Gastrocnemius medialis (tissue), 4 donors: Measurements from ENCODE around the gene KLK15. TPM values are rescaled to one million over a fixed set of nuclear protein-coding genes. Genes with fewer than 3 reads are reported as not detected.
"Not testable (repeated sequence)": the region's sequence is repeated elsewhere in the genome, so short reads cannot be mapped to it uniquely, and the experiment has no call there.

Experiments
- ATAC-seq, 2 donors: fragments of 150-250 bp; one replicate each; pipeline ENCODE4 v1.9.1; 2016
- DNase-seq, 2 donors: peaks; one replicate each; pipeline ENCODE4 v3.0.0-alpha.2; 2019
- H3K27ac ChIP-seq, 4 donors: fragments of 200-600 bp; sonication (generic); 1 replicate in 1 of 4; 2 replicates in 3 of 4; pipeline ENCODE4 v1.5.1; 2016 to 2018; ENCODE audit warnings: mild to moderate bottlenecking in 2 of 4, moderate library complexity in 1 of 4
- H3K27me3 ChIP-seq, 3 donors: fragments of 200-600 bp; sonication (generic) in 2 of 3; 1 replicate in 1 of 3; 2 replicates in 2 of 3; pipeline versions ENCODE4 v1.5.1 to v1.6.0; 2016 to 2019; ENCODE audit warnings: mild to moderate bottlenecking in 1 of 3, moderate library complexity in 1 of 3
- H3K36me3 ChIP-seq, 2 donors: fragments of 200-600 bp; sonication (generic) in 1 of 2; one replicate each; pipeline ENCODE4 v1.5.1; 2017 to 2018
- H3K4me1 ChIP-seq, 2 donors: fragments of 200-600 bp; sonication (generic) in 1 of 2; one replicate each; pipeline ENCODE4 v1.5.1; 2016 to 2017; ENCODE audit warnings: mild to moderate bottlenecking in 2 of 2
- H3K4me3 ChIP-seq, 4 donors: fragments of 200-600 bp; sonication (generic) in 3 of 4; 1 replicate in 1 of 4; 2 replicates in 3 of 4; pipeline ENCODE4 v1.5.1; 2016 to 2019; ENCODE audit warnings: mild to moderate bottlenecking in 2 of 4
- H3K9me3 ChIP-seq, 3 donors: fragments of 200-600 bp; sonication (generic) in 2 of 3; 1 replicate in 1 of 3; 2 replicates in 2 of 3; pipeline ENCODE4 v1.5.1; 2016 to 2019
- POLR2A ChIP-seq, 2 donors: fragments of 450-650 bp; IDR thresholded peaks; one replicate each; pipeline ENCODE4 v1.6.1; 2017; ENCODE audit warnings: antibody characterized with exemption in 2 of 2, mild to moderate bottlenecking in 2 of 2, moderate library complexity in 2 of 2
- in situ Hi-C, 4 donors: fragments of 200-750 bp; cut with MboI; loops; one replicate each; pipeline versions ENCODE4 v1.15.0 to v1.8.0; 2017; ENCODE audit warnings: low sequenced_read_pairs in 4 of 4
- intact Hi-C: fragments of 100-400 bp; cut with DNase I; formaldehyde crosslinking; loops from one replicate; pipeline ENCODE4 v1.15.1; 2023; ENCODE audit warnings: low total_unique reads
- total RNA-seq, 4 donors: library from RNA; depleted of rRNA; stranded (reverse); fragments of >200 nt; gene quantifications; one replicate each; pipeline versions ENCODE4 v1.1.0 to v1.2.3, GENCODE V29; 2016
- TF ChIP-seq, protein P1 (sequence below), 5 experiments: fragments of 450-650 bp in 3 of 5; fragments of 200-600 bp in 2 of 5; sonication (generic) in 2 of 5; IDR thresholded peaks in 4 of 5; conservative IDR thresholded peaks in 1 of 5; 1 replicate in 4 of 5; 2 replicates in 1 of 5; pipeline ENCODE4 v1.5.1; 2016 to 2019; ENCODE audit warnings: antibody characterized with exemption in 5 of 5, mild to moderate bottlenecking in 3 of 5, moderate library complexity in 3 of 5

KLK15 gene
- total RNA-seq, 4 donors from 2014 or later: not detected

DNA sequence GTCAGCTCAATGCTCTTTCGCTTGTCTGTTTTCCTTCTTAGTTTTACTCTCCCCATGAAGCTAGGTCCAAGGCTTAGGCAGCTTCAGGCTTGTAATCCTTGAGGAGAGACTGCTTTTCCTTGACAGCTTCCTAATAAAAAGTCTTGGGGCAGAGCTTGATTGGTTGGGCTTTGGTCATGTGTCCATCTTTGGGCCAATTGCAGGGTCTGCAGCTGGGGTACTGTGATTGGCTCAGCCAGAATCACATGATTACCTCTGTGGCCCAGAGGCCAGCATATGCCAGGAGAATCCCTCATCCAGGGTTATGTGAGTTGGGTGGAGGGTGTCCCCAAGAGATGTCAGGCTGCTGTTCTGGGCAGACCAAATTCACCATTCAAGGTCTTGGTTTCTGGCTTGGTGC is 17.9 kb downstream of the KLK15 start:
- in situ Hi-C loops (no loop called here), intact Hi-C loops (no loop called here)
- Histone ChIP-seq H3K9me3 (no peaks in the 10 kb centered on the region), H3K4me1 (no peaks in the 10 kb centered on the region), H3K27me3 (peaks cover 23 to 36% (median 35%) of the 10 kb centered on the region in 3 donors), H3K36me3 (no peaks in the 10 kb centered on the region), H3K4me3 (no peak overlapping the region), H3K27ac (no peak overlapping the region)
- ATAC-seq (no peak), DNase-seq (no peak)
- TF ChIP-seq, protein P1, sequence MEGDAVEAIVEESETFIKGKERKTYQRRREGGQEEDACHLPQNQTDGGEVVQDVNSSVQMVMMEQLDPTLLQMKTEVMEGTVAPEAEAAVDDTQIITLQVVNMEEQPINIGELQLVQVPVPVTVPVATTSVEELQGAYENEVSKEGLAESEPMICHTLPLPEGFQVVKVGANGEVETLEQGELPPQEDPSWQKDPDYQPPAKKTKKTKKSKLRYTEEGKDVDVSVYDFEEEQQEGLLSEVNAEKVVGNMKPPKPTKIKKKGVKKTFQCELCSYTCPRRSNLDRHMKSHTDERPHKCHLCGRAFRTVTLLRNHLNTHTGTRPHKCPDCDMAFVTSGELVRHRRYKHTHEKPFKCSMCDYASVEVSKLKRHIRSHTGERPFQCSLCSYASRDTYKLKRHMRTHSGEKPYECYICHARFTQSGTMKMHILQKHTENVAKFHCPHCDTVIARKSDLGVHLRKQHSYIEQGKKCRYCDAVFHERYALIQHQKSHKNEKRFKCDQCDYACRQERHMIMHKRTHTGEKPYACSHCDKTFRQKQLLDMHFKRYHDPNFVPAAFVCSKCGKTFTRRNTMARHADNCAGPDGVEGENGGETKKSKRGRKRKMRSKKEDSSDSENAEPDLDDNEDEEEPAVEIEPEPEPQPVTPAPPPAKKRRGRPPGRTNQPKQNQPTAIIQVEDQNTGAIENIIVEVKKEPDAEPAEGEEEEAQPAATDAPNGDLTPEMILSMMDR (IDR thresholded peaks at IDR 0.05 in 4 of 5, conservative IDR thresholded peaks at IDR 0.05 in 1 of 5): no peak
- no peak for TF ChIP-seq POLR2A (IDR thresholded peaks at IDR 0.05)

DNA sequence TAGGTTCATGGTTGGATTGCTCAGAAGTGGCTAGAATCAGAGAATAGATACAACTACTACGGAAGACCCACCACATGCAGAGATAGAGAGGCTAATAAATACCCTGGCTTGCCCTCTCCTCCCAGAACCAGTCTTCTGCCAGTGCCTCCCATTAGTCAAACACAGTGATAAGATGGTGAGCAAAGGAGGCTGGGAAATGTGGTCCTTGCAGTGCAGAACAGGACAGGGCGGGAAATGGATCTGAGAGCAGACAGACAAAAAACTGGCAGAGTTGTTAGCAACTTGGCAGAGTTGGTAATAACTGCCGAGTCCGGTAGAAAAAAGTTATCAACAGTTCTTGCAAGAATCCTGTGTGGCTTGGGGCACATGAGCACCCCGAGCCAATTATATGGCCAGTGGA is 18.5 kb downstream of the KLK15 start:
- H3K27me3 ChIP-seq: peaks cover 22 to 31% (median 30%) of the 10 kb centered on the region in 3 donors
- intact Hi-C loops (no loop called here), in situ Hi-C loops (no loop called here)
- no peak for TF ChIP-seq POLR2A (IDR thresholded peaks at IDR 0.05)
- no peak for ATAC-seq
- H3K4me1 ChIP-seq: no peaks in the 10 kb centered on the region
- H3K36me3 ChIP-seq: no peaks in the 10 kb centered on the region
- H3K4me3 ChIP-seq: no peak overlapping the region
- no peak overlapping the region for H3K27ac ChIP-seq
- H3K9me3 ChIP-seq: no peaks in the 10 kb centered on the region
- no peak for DNase-seq

DNA sequence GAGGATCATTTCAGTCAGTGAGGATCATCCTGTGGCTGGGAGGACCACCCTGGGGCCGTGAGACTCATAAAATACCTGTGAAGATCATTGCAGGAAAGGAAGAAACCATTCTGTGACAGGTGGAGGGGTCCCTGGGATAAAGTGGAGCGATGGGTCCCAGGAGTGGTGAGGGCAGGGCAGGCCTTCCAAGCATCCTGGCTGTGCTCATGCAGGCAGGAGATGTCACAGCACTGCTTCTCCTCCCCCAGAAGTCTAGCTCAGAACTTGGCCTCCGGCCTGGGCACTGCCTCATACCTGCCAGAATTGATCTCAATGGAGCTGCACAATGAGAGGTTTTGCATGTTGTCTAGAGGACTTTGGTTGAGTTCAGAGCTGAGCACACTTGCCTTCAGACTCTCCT is 20.9 kb downstream of the KLK15 start:
- Histone ChIP-seq H3K27me3 (peaks cover 3 to 7% (median 7%) of the 10 kb centered on the region in 3 donors), H3K4me1 (no peaks in the 10 kb centered on the region), H3K9me3 (no peaks in the 10 kb centered on the region), H3K27ac (no peak overlapping the region), H3K4me3 (no peak overlapping the region), H3K36me3 (no peaks in the 10 kb centered on the region)
- intact Hi-C loops (no loop called here), in situ Hi-C loops (no loop called here)
- DNase-seq (no peak), ATAC-seq (no peak)
- TF ChIP-seq, protein P1 (IDR thresholded peaks at IDR 0.05 in 4 of 5, conservative IDR thresholded peaks at IDR 0.05 in 1 of 5): no peak
- no peak for TF ChIP-seq POLR2A (IDR thresholded peaks at IDR 0.05)

DNA sequence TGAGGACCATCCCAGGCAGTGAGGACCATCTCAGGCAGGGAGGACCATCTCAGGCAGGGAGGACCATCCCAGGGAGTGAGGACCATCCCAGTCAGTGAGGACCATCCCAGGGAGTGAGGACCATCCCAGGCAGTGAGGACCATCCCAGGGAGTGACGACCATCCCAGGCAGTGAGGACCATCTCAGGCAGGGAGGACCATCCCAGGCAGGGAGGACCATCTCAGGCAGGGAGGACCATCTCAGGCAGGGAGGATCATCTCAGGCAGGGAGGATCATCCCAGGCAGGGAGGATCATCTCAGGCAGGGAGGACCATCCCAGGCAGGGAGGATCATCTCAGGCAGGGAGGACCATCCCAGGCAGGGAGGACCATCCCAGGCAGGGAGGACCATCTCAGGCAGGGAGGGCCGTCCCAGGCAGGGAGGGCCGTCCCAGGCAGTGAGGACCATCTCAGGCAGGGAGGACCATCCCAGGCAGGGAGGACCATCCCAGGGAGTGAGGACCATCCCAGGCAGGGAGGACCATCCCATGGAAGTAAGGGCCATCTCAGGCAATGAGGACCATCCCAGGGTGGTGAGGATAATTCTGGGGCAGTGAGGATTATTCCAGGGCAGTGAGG is 21.6 kb downstream of the KLK15 start:
- DNase-seq, H3K9me3 ChIP-seq, H3K36me3 ChIP-seq, in situ Hi-C loops, intact Hi-C loops, ATAC-seq, H3K4me1 ChIP-seq, H3K27me3 ChIP-seq, H3K4me3 ChIP-seq, H3K27ac ChIP-seq: not testable (repeated sequence)

DNA sequence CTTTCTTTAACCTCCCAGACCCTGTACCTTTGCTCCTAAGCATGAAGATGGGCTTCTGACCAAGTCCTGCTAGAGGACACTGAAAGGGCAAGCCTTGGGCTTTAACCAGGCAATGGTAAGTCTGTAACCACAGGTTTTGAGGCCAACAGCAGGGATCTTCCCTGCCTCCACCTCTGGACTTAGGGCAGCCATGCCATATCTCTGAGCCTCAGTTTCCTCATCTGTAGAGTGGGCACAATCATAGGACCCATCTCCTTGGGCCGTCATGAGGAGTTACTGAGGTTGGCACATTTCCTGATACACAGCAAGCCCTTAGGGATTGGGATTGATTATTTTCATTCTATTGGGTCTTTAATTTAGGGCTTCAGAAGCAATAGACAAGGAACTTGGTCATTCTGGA is 24.5 kb downstream of the KLK15 start:
- DNase-seq (no peak), ATAC-seq (no peak)
- Histone ChIP-seq H3K4me3 (no peak overlapping the region), H3K27ac (no peak overlapping the region), H3K36me3 (no peaks in the 10 kb centered on the region), H3K27me3 (no peaks in the 10 kb centered on the region), H3K4me1 (peaks cover 5 to 8% of the 10 kb centered on the region in 2 donors), H3K9me3 (no peaks in the 10 kb centered on the region)
- TF ChIP-seq, protein P1 (IDR thresholded peaks at IDR 0.05 in 4 of 5, conservative IDR thresholded peaks at IDR 0.05 in 1 of 5): no peak
- TF ChIP-seq POLR2A (IDR thresholded peaks at IDR 0.05): no peak
- in situ Hi-C loops: no loop called here
- intact Hi-C loops: loop anchor here (10.0 kb wide), 3 partner anchors 294 to 374 kb away; partner anchors contain the start of genes ASPDH, CTU1, JOSD2 and MYBPC2
